Measurements from ENCODE around the gene OLFM3. TPM values are rescaled to one million over a fixed set of nuclear protein-coding genes. Genes with fewer than 3 reads are reported as not detected.

OLFM3 gene
- total RNA-seq, 4 donors from 2014 or later: 1.2 TPM; not detected in 3

DNA sequence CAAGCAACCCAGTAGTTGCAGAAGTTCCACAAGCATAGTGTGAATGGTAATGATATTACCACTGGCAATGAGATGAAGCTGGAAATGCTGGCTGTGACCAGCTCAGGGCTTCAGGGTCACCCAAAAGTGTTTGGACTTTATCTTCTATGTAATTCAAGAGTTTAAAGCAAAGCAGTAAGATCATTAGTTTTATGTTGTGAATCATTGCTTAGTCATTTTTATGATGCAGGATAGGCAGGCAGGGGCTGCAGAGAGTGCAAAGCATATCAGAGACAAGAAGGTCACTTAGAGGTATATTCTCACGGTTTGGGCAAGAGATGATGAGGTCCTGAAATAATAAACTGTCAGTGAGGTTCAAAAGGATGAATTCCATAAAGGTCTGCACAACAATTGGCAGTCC is 147.4 kb downstream of the OLFM3 start:
- Histone ChIP-seq H3K4me3 (no peak overlapping the region), H3K27ac (no peak overlapping the region), H3K36me3 (no peaks in the 10 kb centered on the region), H3K4me1 (no peaks in the 10 kb centered on the region), H3K9me3 (no peaks in the 10 kb centered on the region), H3K27me3 (no peaks in the 10 kb centered on the region)
- intact Hi-C loops (cut with DNase I; ENCODE audit: low total_unique reads): no loop called here
- TF ChIP-seq, protein P1, sequence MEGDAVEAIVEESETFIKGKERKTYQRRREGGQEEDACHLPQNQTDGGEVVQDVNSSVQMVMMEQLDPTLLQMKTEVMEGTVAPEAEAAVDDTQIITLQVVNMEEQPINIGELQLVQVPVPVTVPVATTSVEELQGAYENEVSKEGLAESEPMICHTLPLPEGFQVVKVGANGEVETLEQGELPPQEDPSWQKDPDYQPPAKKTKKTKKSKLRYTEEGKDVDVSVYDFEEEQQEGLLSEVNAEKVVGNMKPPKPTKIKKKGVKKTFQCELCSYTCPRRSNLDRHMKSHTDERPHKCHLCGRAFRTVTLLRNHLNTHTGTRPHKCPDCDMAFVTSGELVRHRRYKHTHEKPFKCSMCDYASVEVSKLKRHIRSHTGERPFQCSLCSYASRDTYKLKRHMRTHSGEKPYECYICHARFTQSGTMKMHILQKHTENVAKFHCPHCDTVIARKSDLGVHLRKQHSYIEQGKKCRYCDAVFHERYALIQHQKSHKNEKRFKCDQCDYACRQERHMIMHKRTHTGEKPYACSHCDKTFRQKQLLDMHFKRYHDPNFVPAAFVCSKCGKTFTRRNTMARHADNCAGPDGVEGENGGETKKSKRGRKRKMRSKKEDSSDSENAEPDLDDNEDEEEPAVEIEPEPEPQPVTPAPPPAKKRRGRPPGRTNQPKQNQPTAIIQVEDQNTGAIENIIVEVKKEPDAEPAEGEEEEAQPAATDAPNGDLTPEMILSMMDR (IDR thresholded peaks at IDR 0.05): no peak
- no peak for TF ChIP-seq POLR2A (IDR thresholded peaks at IDR 0.05)
- DNase-seq: no peak

DNA sequence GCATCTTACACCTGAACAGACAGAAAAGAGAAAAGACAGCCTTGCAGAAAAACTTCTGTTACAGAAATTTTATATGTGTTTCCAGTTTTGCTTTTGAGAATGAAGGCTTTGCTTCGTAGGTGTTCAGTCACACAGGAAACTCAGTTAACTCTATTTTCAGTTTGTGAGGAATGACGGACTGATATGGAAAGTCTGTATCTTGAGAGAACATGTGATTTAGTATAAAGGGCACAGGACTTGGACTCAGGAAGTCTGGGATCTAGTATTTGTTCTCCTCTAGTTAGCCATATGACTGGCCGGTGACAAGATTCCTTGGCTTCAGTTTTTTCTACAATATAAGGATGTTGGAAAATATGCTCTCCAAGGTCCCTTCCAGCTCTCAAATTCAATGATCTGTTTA is 149.1 kb downstream of the OLFM3 start:
- H3K36me3 ChIP-seq: no peaks in the 10 kb centered on the region
- H3K27me3 ChIP-seq: no peaks in the 10 kb centered on the region
- H3K4me1 ChIP-seq: no peaks in the 10 kb centered on the region
- no peak for DNase-seq
- H3K9me3 ChIP-seq: no peaks in the 10 kb centered on the region
- no peak for TF ChIP-seq POLR2A (IDR thresholded peaks at IDR 0.05)
- TF ChIP-seq, protein P1 (IDR thresholded peaks at IDR 0.05): no peak
- H3K27ac ChIP-seq: no peak overlapping the region
- intact Hi-C loops (cut with DNase I; ENCODE audit: low total_unique reads): no loop called here
- H3K4me3 ChIP-seq: no peak overlapping the region

DNA sequence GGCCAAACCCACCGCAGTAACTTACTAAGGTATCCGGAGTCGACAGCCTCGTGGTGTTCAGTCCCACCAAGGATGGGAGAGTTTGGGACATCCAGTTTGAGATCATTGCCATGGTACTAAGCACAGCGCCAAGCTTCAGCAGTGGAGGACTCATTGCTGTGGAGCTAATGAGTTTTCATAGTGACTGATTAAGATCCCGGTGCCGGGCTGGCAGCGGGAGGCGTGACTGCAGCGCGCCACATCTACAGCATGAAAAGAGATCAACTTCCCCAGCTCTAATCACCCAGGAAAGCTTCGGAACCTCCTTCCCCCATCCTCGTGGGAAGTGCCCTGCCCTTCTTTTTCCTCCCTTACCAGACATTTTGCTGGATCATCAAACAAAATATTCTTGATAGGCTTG is 149.9 kb downstream of the OLFM3 start:
- TF ChIP-seq POLR2A (IDR thresholded peaks at IDR 0.05): no peak
- TF ChIP-seq, protein P1 (IDR thresholded peaks at IDR 0.05): no peak
- Histone ChIP-seq H3K36me3 (no peaks in the 10 kb centered on the region), H3K27ac (no peak overlapping the region), H3K4me3 (no peak overlapping the region), H3K9me3 (no peaks in the 10 kb centered on the region), H3K4me1 (no peaks in the 10 kb centered on the region), H3K27me3 (no peaks in the 10 kb centered on the region)
- no peak for DNase-seq
- intact Hi-C loops (cut with DNase I; ENCODE audit: low total_unique reads): no loop called here

DNA sequence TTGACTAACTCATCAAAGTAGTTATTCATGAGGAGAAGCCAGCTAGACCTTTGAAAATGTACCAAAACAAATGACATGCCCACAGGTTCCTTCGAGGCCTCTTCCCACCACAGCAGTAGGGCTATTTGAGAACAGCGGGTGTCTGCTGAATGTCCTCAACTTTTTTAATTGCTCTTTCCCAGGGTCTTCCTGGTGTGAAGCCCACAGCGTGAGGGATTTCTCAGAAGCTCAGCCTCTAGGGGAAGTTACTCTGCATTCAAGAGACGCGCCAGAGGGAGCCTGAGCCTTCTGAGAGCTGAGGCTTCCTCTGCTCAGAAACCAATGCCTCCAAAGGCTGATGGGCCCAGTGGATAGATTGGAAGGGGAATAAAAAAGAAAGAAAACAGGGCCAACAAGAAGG is 153.6 kb downstream of the OLFM3 start:
- Histone ChIP-seq H3K27ac (no peak overlapping the region), H3K4me1 (no peaks in the 10 kb centered on the region), H3K9me3 (no peaks in the 10 kb centered on the region), H3K4me3 (no peak overlapping the region), H3K36me3 (no peaks in the 10 kb centered on the region), H3K27me3 (no peaks in the 10 kb centered on the region)
- DNase-seq: no peak
- no peak for TF ChIP-seq POLR2A (IDR thresholded peaks at IDR 0.05)
- TF ChIP-seq, protein P1 (IDR thresholded peaks at IDR 0.05): no peak
- intact Hi-C loops (cut with DNase I; ENCODE audit: low total_unique reads): no loop called here

DNA sequence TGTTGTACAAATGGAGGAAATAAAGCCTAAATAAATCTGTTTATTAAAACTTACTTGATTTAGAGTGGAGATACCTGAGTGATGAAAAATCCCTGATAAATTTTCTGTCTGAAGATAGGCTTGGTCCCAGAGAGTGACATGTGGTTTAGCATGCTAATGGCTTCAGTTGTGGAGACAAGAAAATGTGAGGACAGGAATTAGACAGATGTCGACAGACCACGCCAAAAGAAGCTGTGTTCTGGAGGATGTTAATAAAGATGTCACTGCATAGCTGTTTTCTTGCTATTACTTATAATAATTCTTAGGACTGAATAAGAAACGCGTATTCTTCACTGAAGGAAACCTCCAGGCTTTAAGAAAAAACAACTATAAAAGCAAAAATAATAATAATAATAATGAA is 154.9 kb downstream of the OLFM3 start:
- Histone ChIP-seq H3K4me3 (no peak overlapping the region), H3K27ac (no peak overlapping the region), H3K27me3 (no peaks in the 10 kb centered on the region), H3K36me3 (no peaks in the 10 kb centered on the region), H3K4me1 (no peaks in the 10 kb centered on the region), H3K9me3 (no peaks in the 10 kb centered on the region)
- TF ChIP-seq POLR2A (IDR thresholded peaks at IDR 0.05): no peak
- TF ChIP-seq, protein P1 (IDR thresholded peaks at IDR 0.05): no peak
- DNase-seq: no peak
- intact Hi-C loops (cut with DNase I; ENCODE audit: low total_unique reads): no loop called here

All from uterus (tissue), 4 donors.